HepG2 (cell line): ENCODE measurements around the gene IQCE. TPM values are rescaled to one million over a fixed set of nuclear protein-coding genes. Genes with fewer than 3 reads are reported as not detected.

Experiments
- ELK4 ChIP-seq: sonication (generic); formaldehyde crosslinking; IDR thresholded peaks from 2 replicates; pipeline ENCODE4 v1.9.0; 2021; ENCODE audit warnings: missing genetic modification reagents, borderline replicate concordance
- HNF1B ChIP-seq: sonication (generic); formaldehyde crosslinking; IDR thresholded peaks from 2 replicates; pipeline ENCODE4 v1.5.1; 2020; ENCODE audit warnings: mild to moderate bottlenecking, moderate library complexity, missing genetic modification reagents
- HNF4G ChIP-seq, 2 experiments: sonication (generic) in 1 of 2; formaldehyde crosslinking in 1 of 2; IDR thresholded peaks; 2 replicates each; pipeline versions ENCODE4 v1.4.0 to v1.6.1; 2011 to 2020; ENCODE audit warnings: borderline replicate concordance in 2 of 2, low read depth in 2 of 2, mild to moderate bottlenecking in 2 of 2, low read length in 1 of 2, missing genetic modification reagents in 1 of 2, moderate library complexity in 1 of 2
- IRF1 ChIP-seq: sonication (generic); formaldehyde crosslinking; IDR thresholded peaks from 2 replicates; pipeline ENCODE4 v1.4.0; 2020; ENCODE audit warnings: low read depth, mild to moderate bottlenecking, missing genetic modification reagents
- KLF11 ChIP-seq: IDR thresholded peaks from 2 replicates; pipeline ENCODE4 v1.6.1; 2016; ENCODE audit warnings: missing compliant biosample characterization
- MZF1 ChIP-seq: sonication (generic); formaldehyde crosslinking; IDR thresholded peaks from 2 replicates; pipeline ENCODE4 v1.8.1; 2023; ENCODE audit warnings: mild to moderate bottlenecking, missing genetic modification reagents, borderline replicate concordance
- NCOR1 ChIP-seq: fragments of 200-600 bp; sonication (generic); IDR thresholded peaks from 2 replicates; pipeline ENCODE4 v1.7.0; 2017; ENCODE audit warnings: antibody characterized with exemption, low read length, borderline replicate concordance
- NR2F1 ChIP-seq, 2 experiments: fragments of 450-650 bp in 1 of 2; formaldehyde crosslinking in 1 of 2; IDR thresholded peaks; 2 replicates each; pipeline versions ENCODE4 v1.5.0 to v1.6.1; 2016 to 2020; ENCODE audit warnings: mild to moderate bottlenecking in 1 of 2, missing compliant biosample characterization in 1 of 2, missing genetic modification reagents in 1 of 2, moderate library complexity in 1 of 2
- PAX8 ChIP-seq: sonication (generic); formaldehyde crosslinking; IDR thresholded peaks from 2 replicates; pipeline ENCODE4 v1.8.0; 2022; ENCODE audit warnings: mild to moderate bottlenecking, missing genetic modification reagents, borderline replicate concordance
- PHB2 ChIP-seq: fragments of 450-650 bp; IDR thresholded peaks from 2 replicates; pipeline ENCODE4 v1.6.1; 2018; ENCODE audit not compliant: partially characterized antibody
- RCOR2 ChIP-seq: IDR thresholded peaks from 2 replicates; pipeline ENCODE4 v1.6.1; 2016; ENCODE audit warnings: missing biosample characterization, missing genetic modification reagents
- SNAPC5 ChIP-seq: sonication (generic); formaldehyde crosslinking; IDR thresholded peaks from 2 replicates; pipeline ENCODE4 v1.8.1; 2023; ENCODE audit warnings: mild to moderate bottlenecking, missing genetic modification reagents, borderline replicate concordance
- SOX5 ChIP-seq: IDR thresholded peaks from 2 replicates; pipeline ENCODE4 v1.6.1; 2016; ENCODE audit warnings: borderline replicate concordance
- SP5 ChIP-seq: IDR thresholded peaks from 2 replicates; pipeline ENCODE4 v1.6.1; 2016; ENCODE audit warnings: low read depth, borderline replicate concordance
- SRSF1 ChIP-seq: fragments of 200-400 bp; formaldehyde crosslinking; optimal IDR thresholded peaks from 2 replicates; pipeline ENCODE3; 2017; ENCODE audit warnings: mild to moderate bottlenecking, low read depth, low read length, moderate library complexity
- THAP9 ChIP-seq: sonication (generic); formaldehyde crosslinking; IDR thresholded peaks from 2 replicates; pipeline ENCODE4; 2020; ENCODE audit warnings: missing genetic modification reagents, mild to moderate bottlenecking, borderline replicate concordance
- ZFAT ChIP-seq: sonication (generic); formaldehyde crosslinking; conservative IDR thresholded peaks from 2 replicates; pipeline ENCODE4 v1.8.1; 2023; ENCODE audit warnings: missing genetic modification reagents, inconsistent platforms
- ZFP36L2 ChIP-seq: sonication (generic); formaldehyde crosslinking; IDR thresholded peaks from 2 replicates; pipeline ENCODE4 v1.4.0; 2020; ENCODE audit warnings: missing genetic modification reagents
- ZFP41 ChIP-seq: sonication (generic); formaldehyde crosslinking; IDR thresholded peaks from 2 replicates; pipeline ENCODE4 v1.4.0; 2020; ENCODE audit warnings: mild to moderate bottlenecking, missing genetic modification reagents, borderline replicate concordance
- ZNF225 ChIP-seq: sonication (generic); formaldehyde crosslinking; IDR thresholded peaks from 2 replicates; pipeline ENCODE4 v1.4.0; 2020; ENCODE audit warnings: mild to moderate bottlenecking, missing genetic modification reagents
- ZNF562 ChIP-seq: sonication (generic); formaldehyde crosslinking; IDR thresholded peaks from 2 replicates; pipeline ENCODE4 v1.8.0; 2022; ENCODE audit warnings: missing genetic modification reagents, borderline replicate concordance
- ZNF570 ChIP-seq: sonication (generic); formaldehyde crosslinking; IDR thresholded peaks from 2 replicates; pipeline ENCODE4 v1.4.0; 2020; ENCODE audit warnings: mild to moderate bottlenecking, missing genetic modification reagents, borderline replicate concordance
- ZSCAN21 ChIP-seq: sonication (generic); formaldehyde crosslinking; IDR thresholded peaks from 2 replicates; pipeline ENCODE4 v1.8.0; 2022; ENCODE audit warnings: mild to moderate bottlenecking, missing genetic modification reagents, moderate library complexity, borderline replicate concordance
- ZSCAN29 ChIP-seq: sonication (generic); formaldehyde crosslinking; conservative IDR thresholded peaks from 2 replicates; pipeline ENCODE4 v1.4.0; 2020; ENCODE audit warnings: mild to moderate bottlenecking, missing genetic modification reagents
- polyA plus RNA-seq, 8 experiments: library from polyadenylated mRNA; depleted of rRNA in 3 of 8; stranded (reverse) in 7 of 8; unstranded in 1 of 8; fragments of >200 nt; fragmentation: Illumina TruSeq in 4 of 8; extraction: Trizol in 4 of 8; gene quantifications; 2 replicates each; pipeline versions ENCODE4 v1.2.1 to v1.2.3, GENCODE V29; 2011 to 2016; ENCODE audit warnings: low read depth in 4 of 8, missing spikeins in 1 of 8, mixed read lengths in 1 of 8; ENCODE audit not compliant: insufficient read depth in 1 of 8
- total RNA-seq, 5 experiments: library from RNA; depleted of rRNA; stranded (reverse); fragments of >200 nt; fragmentation: Illumina TruSeq; extraction: Trizol; gene quantifications; 2 replicates each; pipeline ENCODE4 v1.2.3, GENCODE V29; 2016; ENCODE audit warnings: low read depth in 1 of 5

IQCE gene
- total and polyA plus RNA-seq, 2 of the 13 experiments (the other 11 are each of a cell fraction or from before 2014, with no cell fraction given): 1.5 to 2.5 TPM

GRCh38 chr7:2628130-2628482 is 69.3 kb downstream of the IQCE start (continued):
- TF ChIP-seq HNF1B (CRISPR knock-in tag) (no peak), ZNF562 (CRISPR knock-in tag) (no peak), SRSF1 (no peak), RCOR2 (CRISPR knock-in tag) (peak; percentile 36), ZSCAN29 (CRISPR knock-in tag) (no peak), SOX5 (CRISPR knock-in tag) (peak; percentile 88), THAP9 (no peak; the same call in 1 of the 2 replicates), ZFP41 (CRISPR knock-in tag) (no peak), PHB2 (no peak), NR2F1 (CRISPR knock-in tag; IDR thresholded peaks at IDR 0.05) (no peak), KLF11 (CRISPR knock-in tag) (no peak), MZF1 (CRISPR knock-in tag) (no peak), NCOR1 (no peak), ZNF570 (no peak), PAX8 (CRISPR knock-in tag) (no peak), ZSCAN21 (CRISPR knock-in tag) (peak; percentile 76; the same call in 1 of the 2 replicates), ZFP36L2 (CRISPR knock-in tag) (no peak), ZFAT (CRISPR knock-in tag) (no peak), SP5 (peak; percentile 67), IRF1 (CRISPR knock-in tag) (no peak), HNF4G (IDR thresholded peaks at IDR 0.05; ENCODE audit: borderline replicate concordance, low read depth, low read length) (no peak), HNF4G (CRISPR knock-in tag; IDR thresholded peaks at IDR 0.05; ENCODE audit: borderline replicate concordance, low read depth) (no peak), ZNF225 (CRISPR knock-in tag) (no peak), SNAPC5 (CRISPR knock-in tag) (no peak), ELK4 (CRISPR knock-in tag) (no peak)
